Activated T-cell treated with anti-CD3 and anti-CD28 coated beads for 48 hours (primary cell): ENCODE results near the gene SNX14.

Experiments used
- DNase-seq: peaks from one replicate; pipeline ENCODE4 v3.0.0-alpha.2; 2020; ENCODE audit warnings: low read depth

Gene SNX14

DNA sequence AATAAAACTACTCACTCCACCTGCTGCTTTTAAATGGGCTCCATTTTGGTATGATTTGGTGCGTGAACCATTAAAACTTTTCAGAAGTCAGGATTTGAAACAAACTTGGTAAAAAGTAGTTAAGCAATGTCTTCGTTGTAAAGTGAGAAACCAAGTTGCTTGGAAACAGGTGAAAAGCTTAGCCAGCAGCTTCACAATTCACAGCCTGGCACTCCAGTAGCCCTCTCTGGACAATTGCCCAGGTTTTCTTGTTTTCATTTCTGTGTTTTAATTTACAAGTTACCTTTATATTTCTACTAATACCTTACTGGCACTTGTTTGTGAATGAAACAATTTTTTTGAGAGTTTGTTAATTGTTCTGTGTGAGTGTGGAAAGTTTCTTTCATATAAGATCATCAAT, 131.0 kb downstream of the SNX14 start:
- DNase-seq: no peak

DNA sequence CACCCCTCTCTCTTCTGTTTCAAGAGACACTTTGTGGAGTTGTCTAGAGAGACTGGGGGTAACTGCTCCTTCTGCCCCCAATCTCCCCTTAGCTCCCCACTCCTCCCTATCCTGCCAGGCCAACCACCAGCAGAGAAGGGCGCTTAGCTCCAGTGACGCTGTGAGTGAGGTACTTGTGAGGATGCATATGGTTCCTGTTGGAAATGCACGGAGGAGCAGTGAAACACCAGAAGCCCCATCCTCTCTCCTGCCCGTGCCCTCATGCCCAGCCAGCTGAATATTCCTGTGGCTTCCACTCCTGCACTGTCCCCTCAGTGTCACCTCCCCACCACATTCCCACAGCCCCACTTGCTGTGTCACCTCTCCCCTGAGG, 131.9 kb downstream of the SNX14 start:
- no peak for DNase-seq

DNA sequence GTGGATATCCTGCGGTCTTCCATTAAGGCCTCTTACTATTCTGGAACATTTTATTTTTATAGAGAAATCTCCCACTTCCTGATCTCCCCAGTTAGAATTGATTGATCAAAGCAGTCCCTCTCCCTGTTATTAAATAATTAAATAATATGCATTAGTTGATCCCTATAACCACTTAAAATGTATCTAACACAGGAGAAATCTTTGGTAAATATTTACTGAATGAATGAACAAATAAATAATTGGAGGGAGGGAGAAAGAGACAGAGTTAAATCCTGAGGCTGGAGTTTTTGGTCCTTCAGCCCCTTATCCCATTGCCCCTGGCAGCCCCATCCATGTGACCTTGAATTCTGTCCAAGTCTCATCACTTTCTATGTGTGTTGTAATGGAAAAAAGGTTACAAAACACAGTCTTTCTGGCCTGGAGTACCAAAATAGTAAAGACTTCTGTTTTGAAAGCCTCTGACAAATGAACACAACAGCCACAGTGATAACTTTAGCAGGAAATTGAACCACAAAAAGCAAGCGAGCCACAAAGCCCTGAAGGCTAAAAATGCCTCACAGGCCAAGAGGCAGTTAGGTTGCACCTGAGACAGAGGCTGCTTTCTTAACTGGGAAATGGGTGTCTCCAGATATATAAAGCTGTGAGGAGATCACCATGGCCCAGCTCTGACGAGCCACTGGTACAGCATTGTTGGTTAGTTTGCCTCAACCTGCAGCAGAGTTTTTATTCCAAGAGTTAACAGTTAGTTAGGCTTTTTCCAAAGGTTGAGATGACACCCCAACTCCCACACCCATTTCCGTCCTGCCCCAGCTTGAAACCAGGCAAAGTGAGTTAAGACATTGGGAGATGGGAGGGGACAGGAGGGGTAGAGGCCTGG, 132.5 kb downstream of the SNX14 start:
- no peak for DNase-seq

DNA sequence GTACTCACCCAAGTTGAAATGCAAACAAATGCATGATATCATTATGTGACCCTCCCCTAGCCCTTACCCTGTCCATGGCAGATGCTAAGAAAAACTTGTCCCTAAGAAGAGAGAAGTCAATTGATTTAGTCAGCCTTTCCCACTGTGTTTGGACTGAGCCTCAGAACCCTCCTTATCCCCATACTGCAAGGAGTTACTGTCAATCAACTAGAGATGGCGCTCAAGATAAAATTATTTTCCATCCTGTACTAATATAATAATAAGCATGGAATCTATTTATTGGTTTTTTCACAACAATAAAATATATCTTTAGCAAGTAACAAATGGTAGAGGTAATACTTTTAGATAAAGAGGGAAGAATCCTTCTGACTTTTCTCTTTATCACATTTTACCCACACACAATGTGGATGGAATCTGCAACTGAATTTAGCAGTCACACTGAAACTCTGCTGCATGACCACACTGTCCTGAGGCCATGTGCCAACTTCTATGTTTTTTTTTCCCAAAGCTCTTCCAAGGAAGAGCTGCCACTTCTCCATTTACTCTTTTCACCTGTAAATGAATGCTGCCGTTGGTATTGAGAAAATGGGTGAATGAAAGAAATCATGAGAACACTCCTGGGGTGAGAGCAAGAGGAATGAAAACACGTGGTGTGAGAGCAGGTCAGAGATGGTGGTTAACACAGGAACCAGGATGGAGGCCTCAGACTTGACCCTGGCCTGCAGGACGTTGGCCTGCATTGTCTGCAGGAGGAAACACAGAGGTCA, 133.3 kb downstream of the SNX14 start:
- DNase-seq: no peak

DNA sequence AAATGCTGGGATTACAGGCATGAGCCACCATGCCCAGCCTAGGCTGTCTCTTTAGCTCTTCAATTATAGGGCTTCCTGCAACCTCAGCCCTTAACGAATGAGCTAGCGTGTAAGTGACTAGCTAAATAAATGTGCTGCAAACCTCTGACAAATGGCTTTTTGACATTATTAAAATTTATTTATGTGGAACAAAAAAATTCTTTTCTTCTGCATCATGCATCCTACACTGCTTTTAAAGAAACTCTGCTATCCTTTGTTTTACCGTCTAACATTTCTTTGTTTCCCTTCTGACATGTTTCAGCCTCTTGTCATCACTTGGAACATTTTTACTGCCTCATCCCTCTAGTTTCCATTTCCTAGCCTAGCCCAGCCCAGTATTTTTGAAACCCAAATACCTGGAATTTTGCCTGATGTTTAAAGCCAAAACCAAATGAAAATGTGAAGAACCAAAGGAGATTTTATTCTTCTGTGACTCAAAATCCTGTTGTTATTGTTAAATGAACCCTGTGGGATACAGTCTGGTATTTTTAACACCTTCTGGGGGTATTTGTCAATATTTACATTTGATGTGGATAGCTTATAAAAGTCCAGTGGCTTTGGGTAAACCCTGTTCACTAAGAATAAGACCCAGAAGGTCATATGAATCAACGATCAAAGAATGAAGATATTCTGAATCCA, 134.3 kb downstream of the SNX14 start:
- no peak for DNase-seq

DNA sequence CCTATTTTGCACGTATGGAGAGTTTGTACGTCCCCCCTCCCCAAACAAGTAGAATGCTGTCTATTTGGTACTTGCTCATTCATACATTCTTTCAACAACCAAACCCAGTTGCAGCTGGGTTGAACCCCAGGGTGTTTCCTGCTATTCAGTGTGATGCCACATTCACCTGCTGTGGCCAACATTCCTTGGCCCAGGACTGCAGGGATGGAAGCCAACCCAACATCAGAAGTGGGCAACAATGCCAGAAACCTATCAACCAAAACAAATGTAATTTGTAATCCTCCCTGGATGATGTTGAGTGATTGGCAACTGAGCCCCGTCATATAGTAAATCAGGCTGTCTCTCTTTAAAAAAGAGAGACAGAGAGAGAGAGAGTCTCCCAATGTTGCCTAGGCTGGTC, 134.9 kb downstream of the SNX14 start:
- DNase-seq: no peak

DNA sequence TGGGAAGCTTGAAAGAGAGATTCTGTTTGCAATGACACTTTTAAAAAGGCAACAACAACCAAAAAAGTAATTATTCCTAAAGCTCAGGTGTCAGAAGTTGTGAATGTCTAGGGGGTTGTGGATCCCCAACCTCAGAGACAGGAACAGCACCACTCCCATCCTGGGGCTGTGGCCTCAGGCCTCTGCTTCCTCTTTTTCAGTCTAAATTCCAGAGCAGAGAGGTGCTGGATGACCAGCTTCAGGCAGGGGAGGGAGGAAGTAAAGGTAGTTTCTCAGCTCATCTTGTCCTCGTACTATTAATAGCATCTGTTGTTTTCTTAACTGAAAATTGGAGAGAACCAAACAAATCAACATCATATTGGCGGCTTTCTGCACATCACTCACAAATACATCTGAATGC, 135.5 kb downstream of the SNX14 start:
- DNase-seq: no peak

DNA sequence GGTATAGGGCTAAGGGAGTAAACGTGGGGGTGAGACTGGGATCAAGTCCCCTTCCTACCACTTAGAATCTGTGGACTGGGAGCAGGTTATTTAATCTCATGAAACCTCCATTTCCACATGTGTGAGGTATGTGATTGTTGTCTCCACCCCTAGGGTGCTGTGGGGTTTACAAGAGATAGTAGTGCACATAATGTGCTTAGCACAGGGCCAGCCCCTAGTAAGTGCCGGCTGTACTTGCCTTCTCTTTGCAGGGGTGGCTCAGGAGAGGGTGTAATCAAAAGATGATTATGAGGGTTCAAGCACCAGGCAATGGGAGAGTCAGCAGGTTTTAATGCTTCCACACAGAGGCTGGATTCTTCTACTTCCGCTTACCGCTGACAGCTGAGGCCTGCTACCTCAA, 136.9 kb downstream of the SNX14 start:
- no peak for DNase-seq
